IMR-90 (cell line): ENCODE measurements around the gene CCDC7.

Experiments used
- BHLHE40 ChIP-seq: fragments of 150-350 bp; IDR thresholded peaks from 2 replicates; pipeline ENCODE4 v1.6.1; 2016; ENCODE audit warnings: mild to moderate bottlenecking, low read depth, low read length
- CEBPB ChIP-seq: IDR thresholded peaks from 2 replicates; pipeline ENCODE4 v1.6.1; 2012; ENCODE audit warnings: low read depth, low read length, improper control_type of control experiment
- MAFK ChIP-seq: IDR thresholded peaks from 2 replicates; pipeline ENCODE4 v1.6.1; 2012; ENCODE audit warnings: low read depth, low read length, improper control_type of control experiment
- MAZ ChIP-seq: IDR thresholded peaks from 2 replicates; pipeline ENCODE4 v1.6.1; 2012; ENCODE audit warnings: low read depth, mild to moderate bottlenecking, low read length, improper control_type of control experiment, moderate library complexity, borderline replicate concordance
- MXI1 ChIP-seq: IDR thresholded peaks from 2 replicates; pipeline ENCODE4 v1.6.1; 2012; ENCODE audit warnings: low read depth, mild to moderate bottlenecking, low read length, moderate library complexity, borderline replicate concordance
- POLR2A ChIP-seq: IDR thresholded peaks from 2 replicates; pipeline ENCODE4 v1.6.1; 2012; ENCODE audit warnings: mild to moderate bottlenecking, low read depth, low read length
- RAD21 ChIP-seq: IDR thresholded peaks from 2 replicates; pipeline ENCODE4 v1.6.1; 2012; ENCODE audit warnings: low read length, improper control_type of control experiment
- TF ChIP-seq, protein P1 (sequence below): conservative IDR thresholded peaks from 2 replicates; pipeline ENCODE4 v1.5.1; 2012; ENCODE audit warnings: mild to moderate bottlenecking, low read depth, low read length, improper control_type of control experiment
- TF ChIP-seq, protein P2 (sequence below): fragments of 150-350 bp; IDR thresholded peaks from 2 replicates; pipeline ENCODE4 v1.6.1; 2017; ENCODE audit warnings: mild to moderate bottlenecking, antibody characterized with exemption, low read length, low read depth

DNA sequence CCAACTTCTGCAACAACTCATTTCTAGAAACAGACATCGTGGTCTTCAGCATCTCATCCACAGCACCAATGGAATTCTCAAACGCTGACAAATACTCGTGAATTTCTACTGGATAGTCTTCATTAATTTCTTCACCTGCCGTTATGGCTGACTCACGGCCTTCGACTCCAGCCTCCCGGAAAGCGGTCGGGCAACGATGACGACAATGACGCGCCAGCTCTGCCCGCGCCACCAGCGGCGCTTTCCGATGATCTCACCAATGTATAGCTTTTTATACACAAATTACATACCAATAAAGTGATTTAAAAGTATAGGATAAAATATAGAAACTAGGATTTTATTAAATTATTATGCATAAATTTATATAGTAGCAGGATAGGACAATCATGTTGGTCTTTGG, 65.7 kb downstream of the CCDC7 start:
- TF ChIP-seq, protein P1, sequence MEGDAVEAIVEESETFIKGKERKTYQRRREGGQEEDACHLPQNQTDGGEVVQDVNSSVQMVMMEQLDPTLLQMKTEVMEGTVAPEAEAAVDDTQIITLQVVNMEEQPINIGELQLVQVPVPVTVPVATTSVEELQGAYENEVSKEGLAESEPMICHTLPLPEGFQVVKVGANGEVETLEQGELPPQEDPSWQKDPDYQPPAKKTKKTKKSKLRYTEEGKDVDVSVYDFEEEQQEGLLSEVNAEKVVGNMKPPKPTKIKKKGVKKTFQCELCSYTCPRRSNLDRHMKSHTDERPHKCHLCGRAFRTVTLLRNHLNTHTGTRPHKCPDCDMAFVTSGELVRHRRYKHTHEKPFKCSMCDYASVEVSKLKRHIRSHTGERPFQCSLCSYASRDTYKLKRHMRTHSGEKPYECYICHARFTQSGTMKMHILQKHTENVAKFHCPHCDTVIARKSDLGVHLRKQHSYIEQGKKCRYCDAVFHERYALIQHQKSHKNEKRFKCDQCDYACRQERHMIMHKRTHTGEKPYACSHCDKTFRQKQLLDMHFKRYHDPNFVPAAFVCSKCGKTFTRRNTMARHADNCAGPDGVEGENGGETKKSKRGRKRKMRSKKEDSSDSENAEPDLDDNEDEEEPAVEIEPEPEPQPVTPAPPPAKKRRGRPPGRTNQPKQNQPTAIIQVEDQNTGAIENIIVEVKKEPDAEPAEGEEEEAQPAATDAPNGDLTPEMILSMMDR: no peak
- no peak for TF ChIP-seq RAD21
- TF ChIP-seq POLR2A: no peak
- no peak for TF ChIP-seq MXI1
- TF ChIP-seq, protein P2, sequence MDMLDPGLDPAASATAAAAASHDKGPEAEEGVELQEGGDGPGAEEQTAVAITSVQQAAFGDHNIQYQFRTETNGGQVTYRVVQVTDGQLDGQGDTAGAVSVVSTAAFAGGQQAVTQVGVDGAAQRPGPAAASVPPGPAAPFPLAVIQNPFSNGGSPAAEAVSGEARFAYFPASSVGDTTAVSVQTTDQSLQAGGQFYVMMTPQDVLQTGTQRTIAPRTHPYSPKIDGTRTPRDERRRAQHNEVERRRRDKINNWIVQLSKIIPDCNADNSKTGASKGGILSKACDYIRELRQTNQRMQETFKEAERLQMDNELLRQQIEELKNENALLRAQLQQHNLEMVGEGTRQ: no peak
- no peak for TF ChIP-seq BHLHE40
- no peak for TF ChIP-seq CEBPB
- TF ChIP-seq MAFK: no peak
- TF ChIP-seq MAZ: no peak
